Activated CD4-positive, alpha-beta T cell treated with anti-CD3 and anti-CD28 coated beads for 48 hours (primary cell): ENCODE results near the gene AUTS2.

Source experiments
- DNase-seq: peaks from one replicate; pipeline ENCODE4 v3.0.0-alpha.2; 2020

The AUTS2 gene

DNA sequence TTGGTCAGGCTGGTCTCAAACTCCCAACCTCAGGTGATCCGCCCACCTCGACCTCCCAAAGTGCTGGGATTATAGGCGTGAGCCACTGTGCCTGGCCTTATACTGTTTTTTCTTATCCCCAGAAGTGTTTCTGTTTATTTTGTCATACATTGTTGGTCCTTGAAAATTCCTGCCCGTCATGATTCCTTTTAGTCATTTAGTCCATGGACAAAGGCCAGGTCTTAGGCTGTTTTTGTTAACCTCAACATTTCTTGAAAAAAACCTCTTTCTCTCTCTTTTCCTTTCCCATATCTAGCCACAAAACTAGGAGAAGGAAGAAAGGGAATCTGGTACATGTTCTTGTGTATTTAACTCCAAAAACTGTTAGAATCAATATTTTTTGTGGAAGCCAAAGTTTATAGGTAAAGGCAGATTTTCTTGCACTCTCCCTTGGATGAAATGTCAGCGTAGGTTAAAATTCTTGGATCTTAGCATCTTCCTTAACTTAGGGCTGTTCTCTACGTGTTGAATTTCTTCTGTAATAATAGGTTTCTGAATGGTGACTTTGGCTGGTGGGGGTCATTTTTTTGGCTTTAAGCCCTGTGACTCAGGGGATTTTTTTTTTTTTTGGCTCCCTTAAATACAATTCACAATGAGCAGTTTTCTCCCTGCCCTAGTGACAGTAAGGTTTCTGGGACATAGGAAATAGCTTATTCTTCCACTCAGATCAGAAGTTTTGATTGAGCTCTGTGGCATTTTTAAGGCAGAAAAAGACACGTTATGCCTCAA lies 500.8 kb downstream of the AUTS2 start:
- no peak for DNase-seq

DNA sequence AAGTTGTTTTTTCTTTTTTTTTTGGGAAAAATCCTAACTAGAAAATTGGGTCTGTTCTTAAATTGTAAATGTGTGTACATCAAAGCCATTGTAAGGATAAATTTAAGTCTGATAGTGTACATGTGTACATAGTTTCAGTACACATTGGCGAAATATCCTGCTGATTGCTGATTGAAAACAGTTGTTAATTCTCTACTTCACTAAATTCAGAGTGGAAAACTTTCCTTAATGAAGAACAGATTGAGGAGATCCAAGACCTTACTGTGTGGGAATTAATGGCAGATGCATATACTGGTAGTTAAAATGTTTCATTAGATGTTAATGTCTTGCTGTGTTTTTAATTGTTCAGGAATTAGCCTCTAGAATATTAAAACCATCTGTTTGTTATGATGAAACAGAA lies 506.0 kb downstream of the AUTS2 start:
- DNase-seq: no peak

DNA sequence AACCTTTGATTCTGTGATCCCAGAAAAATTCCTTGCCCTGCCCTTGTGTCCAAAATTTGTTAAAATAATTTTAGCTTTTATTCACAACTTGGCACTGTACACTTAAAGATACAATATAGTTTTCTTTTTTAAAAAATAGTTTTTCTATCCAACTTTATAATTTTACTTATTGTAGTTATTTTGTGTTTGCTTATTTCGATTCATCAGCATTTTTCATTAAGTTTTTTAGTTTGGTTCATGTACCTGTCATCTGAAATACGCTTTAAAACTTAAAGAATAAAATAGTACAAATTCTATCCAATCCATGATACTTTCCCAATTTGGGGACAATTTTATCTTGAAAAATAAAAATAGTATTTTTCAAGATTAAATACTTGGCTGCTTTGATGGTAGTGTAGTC lies 514.8 kb downstream of the AUTS2 start:
- DNase-seq: no peak

DNA sequence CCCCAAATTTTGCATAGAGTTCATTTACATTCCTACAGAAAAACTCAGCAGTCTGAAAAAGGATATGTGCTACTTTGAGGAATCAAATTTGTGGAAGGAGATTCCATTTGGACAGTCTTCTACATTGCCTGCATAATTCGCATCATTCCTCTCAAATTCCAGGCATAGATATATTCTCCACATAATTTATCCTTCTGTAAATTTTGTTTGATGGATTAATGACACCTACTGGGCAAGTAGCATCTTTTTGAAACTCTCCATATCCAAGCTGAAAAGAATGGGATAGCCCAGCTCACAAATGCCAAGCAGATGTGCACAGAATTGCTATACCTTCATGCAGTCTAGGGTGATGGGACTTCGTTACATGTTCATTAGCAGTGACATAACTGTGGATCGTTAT lies 515.3 kb downstream of the AUTS2 start:
- no peak for DNase-seq

DNA sequence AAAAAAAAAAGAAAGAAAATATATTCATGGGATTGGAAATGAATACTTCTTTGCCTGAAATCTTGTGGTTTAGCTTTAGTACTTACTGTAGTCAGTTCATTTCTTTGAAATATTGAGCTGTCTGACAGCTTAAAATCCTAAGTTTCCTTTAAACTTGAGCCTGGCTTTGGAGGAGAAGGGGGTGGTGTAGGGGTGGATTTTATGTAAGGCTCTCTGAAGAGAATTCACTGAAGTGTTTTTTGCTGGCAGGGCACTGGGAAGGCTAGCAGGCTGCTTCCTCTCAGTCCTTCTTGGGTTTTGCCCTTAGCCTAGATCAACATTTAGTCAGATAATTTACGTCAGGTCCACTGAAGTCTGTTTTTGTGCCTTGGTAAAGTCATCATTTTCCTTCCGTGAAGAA lies 516.5 kb downstream of the AUTS2 start:
- no peak for DNase-seq

DNA sequence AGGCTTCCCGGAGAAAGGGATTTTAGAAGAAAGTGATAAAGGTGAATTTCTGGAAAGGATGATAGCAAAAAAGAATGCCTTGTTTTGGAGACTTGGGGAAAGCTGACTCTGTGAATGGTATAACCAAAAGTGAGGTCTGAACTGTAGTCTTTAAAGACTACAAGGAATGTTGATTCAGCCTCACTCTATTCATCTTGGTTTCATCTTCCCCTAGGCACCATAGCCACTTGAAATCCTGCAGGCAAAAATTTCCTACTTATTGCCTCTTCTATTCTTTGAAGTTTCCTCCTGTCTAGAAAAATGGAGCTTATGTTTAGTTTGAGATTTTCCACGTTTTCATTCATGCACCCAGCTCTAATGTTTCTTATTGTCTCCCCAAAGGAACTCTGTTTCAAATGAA lies 518.0 kb downstream of the AUTS2 start:
- no peak for DNase-seq

DNA sequence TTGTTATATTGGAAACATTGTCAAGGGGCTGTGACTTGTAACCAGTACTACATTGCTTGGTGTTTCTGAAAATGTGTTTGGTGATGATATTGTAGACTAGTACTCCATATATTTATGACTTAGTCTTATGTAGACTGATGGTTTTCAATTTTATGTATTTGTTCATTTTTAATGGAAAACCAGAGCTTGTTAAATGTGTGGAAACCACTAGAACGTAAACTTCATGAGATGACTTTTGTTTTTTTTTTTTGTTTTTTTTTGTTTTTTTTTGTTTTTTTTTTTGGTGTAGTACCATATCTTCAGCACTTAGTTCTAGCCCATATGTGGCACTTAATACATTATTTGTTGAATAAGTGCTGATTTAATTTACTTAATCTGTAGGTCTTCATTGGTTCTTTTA lies 518.6 kb downstream of the AUTS2 start:
- DNase-seq: no peak

DNA sequence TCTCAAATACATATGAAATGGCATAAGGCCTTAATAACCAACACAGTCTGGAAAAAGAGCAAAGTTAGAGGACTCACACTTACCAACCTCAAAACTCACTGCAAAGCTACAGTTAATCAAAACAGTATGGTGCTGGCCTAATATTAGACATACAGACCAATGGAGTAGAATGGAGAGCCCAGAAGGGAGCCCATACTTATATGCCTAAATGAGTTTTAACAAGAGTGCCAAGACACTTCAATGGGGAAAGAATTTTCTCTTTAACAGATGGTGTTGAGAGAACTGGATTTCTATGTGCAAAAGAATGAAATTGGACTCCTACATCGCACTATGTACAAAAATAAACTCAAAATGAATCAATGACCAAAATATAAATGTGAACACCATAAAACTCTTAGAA lies 522.6 kb downstream of the AUTS2 start:
- no peak for DNase-seq

DNA sequence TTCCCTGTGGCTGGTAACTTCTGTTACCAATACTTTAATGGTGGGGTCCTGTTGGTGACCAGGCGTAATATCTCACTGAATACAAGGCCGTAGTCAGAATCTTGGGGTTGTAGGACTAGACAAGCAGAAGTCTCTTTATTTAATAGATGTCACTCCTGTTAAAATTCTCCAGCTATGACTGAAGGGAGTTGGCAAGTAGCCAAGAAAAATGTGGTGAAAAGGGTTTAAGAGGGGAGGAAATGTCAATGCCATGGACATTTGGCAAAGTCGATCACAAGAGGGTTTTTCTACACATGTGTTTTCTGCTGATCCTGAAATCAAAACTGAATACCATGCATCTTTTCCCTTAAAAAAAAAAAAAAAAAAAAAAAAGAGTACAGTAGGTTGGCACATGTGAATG lies 533.5 kb downstream of the AUTS2 start:
- no peak for DNase-seq

DNA sequence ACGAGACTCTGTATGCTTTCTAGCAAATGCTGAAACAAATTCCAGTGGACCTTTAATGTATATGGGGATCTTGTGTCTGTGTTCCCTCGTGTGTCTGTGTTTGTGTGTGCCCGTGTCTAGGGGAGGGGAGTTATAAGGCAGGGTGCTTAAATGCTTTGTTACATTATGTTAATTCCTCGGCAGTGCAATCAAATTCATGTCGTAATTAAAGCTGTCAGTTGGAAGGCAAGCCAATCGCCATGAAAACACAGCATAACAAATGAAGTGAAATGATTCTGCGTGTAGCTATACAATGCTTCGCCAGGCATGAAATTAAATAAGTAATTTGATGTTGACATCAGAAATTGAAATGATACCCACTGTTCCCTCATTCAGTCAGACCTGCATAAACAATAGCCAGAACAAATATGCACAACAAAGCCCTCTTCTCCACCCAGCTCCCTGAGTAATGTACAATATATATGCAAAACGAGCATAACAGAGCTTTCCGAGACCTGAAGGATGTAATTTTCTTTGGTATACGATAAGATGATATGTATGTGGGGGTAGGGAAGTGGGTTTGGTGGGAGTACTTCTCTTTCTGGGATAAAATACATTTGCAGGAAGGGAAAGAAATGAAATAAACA lies 534.1 kb downstream of the AUTS2 start:
- no peak for DNase-seq

DNA sequence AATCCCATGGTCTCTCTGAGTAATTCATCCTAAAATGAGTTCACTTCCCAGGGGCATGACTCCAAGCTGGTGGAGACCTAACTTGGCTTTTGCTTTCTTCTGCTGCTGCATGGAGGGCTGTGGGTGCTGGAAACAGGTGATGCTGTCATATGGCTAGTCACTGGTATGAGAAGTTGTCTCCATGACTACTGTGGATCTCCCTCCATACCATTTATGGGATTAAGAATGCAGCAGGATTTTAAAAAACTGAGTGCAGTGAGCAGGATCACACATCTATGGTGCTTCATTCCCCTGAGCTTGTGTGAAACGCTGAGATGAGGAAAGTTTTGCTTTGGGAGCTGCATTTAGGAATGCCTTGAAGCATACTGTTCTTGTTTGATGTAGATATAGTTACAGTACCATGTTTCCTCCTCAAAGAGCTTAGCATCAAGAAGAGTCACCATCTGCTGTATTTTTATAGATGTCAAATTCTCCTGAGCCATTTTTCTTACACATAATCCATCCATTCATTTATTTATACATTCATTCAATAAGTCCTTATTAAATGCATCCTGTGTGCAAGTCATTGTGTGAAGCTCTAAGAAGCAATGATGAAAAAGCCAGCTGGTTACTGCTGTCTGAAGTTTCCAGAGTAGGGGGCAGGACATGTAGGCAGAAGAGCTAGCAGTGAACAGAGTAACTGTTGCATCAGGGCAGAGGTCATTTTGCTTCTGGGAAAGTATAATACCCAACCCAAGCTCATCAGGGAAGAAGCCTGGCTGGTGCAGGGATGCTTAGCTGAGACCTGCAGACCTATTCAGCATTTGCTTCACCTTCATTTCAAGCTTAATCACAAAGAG lies 534.8 kb downstream of the AUTS2 start:
- no peak for DNase-seq

DNA sequence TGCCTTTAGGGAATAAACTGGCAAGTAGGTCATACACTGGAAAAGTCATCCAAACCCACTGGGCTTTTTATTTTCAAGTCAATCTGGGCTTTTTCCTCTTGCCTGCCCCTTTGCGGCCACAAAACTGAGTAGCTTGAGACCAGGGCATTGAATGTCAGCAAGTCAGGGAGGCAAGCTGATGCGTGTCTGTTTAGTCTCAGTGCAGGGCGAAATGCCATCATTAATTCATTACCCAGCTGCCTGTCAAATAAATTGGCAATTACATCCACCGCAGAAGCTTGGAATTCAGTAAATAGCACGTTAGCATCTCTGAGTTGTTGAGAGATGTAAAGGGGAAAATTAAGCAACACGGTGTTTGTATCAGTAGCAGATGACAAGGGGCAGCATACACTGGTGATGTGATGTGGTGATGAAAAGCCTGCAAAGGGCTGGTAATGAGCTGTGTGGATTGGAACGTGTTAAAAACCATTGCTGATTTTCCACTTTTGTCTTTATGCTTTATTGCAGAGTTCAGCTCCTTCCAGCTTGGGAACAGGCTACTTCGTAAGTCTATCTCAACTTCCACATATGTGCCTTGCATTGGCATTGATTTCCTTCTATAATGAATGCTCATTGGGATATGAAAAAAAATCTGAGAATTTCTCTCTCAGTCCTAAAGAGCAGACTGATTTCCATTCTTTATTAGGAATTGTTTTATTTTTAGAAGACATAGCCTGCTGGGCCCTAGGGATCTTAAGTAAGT lies 535.9 kb downstream of the AUTS2 start:
- no peak for DNase-seq

DNA sequence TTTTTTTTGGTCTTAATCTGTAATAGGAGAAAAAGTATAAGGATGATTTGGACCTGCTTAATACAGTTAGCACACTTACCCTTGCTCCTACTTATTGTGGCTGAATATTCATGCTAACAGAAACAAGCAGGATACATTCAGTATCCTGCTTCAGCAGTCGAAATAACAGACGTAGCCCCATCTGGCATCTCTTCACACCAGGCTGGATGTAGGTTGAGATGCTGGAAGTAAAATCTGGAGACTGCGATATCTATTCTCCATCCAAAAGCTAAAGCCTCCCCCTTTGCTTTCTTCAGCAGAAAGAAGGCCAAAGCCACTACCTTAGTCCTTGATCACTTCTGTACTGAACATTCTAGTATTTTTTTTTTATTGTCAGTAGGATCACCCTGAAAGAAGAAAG lies 537.4 kb downstream of the AUTS2 start:
- no peak for DNase-seq

DNA sequence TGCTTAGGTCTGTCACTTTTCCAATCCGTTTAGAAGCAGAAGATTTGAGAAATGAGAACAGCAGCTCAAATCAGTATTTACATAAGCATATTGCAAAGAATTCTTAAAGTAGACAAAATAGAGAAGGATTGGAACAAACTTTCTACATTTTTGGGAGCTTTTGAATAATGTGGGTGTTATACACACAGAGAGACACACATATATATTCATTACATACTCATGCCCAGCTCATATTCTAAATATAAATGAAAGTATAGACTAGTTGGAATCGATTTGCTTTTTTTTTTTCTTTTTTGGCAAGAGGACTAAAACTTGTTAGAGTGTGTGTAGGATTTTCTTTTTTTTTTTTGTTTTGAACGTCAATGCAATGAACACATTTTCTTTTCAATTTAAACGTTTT lies 538.9 kb downstream of the AUTS2 start:
- DNase-seq: no peak

DNA sequence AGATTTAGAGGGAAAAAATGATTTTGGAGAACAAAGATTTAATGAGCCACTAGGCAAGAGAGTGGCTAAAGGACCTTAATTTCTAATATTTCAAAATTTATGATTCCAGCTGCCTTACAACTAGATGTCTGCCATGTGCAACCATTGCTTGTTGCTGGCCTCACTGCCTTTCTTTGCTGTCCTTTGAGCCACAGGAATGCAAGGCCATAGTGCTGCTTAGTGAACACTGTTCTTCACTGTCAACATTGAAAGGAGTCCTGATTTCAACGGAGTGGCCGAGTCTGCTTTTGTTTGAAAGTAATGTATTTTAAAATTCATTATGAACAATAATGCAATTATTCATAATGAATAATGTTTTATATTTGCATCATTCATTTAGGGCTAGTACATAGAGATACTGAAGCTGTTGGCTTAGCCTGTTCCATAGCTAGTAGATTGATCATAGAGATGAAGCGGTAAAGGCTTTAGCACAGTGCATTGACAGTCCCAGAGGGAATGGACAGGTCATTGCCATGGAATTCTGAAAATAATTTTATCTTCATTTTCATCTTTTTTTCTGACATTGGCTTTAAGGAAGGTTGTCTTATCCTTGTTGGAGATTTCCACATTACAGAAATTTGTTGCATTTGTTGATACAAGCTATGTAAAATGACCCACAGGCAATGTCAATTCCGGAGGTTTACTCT lies 544.1 kb downstream of the AUTS2 start:
- DNase-seq: no peak

DNA sequence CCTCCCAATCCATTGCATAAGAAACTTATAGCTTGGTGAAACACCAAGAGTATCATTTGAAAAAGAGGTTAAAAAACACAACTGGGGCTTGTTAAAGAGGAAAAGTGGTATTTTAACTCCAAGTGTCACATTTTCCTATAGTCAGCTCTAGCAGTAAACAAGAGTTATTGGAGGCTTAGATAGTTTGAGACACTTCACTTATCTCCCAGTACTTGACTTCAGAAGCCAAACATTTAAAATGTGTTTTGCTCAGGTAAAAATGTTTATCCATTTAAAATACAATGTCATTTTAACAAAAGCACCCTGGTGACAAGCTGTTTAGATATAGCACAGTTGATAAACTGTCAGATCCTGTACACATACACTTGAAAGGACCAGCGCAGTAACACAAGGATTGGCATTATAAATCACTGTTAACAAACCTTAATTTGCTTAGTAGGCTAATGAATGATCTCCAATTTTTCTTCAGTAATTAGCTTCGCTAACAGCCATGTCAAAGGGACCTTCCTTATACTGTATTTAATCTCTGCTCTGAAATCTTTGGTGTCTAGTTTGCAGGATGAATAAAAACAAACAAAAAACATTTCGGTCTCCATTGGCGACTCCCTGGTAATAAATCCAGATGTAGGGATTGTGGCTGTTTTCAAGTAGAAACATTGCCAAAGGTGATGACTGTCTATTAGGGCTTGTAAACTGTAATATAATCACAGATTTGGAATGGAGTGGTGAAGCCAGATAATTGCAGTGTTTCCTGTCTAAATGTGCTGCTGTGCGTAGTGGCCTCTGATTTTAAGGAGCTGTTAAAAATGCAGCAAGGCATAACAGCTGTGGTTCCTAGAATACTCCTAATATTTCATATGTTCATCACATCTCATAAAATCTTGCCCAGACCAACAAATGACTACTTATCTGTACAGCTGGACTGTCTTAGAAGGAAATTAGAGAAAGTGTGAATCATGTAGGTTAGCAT lies 545.1 kb downstream of the AUTS2 start:
- DNase-seq: no peak

DNA sequence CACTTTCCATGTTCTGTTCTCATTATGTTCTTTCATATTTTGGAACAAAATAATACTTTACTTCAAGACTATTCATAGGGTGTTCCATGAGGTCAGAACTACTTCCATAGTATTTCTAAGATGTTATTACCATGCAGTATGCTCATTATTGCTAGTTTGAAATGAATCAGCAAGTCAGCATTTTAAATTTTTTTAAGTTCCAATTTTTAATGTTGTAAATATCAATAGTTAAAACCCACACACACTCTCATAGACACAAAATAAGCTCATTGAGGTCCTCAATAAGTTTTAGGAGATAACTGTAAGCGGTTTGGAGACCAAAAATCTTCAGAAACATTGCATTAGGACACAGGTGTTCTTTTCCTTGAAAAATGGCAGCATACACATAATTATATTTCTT lies 550.7 kb downstream of the AUTS2 start:
- DNase-seq: no peak

DNA sequence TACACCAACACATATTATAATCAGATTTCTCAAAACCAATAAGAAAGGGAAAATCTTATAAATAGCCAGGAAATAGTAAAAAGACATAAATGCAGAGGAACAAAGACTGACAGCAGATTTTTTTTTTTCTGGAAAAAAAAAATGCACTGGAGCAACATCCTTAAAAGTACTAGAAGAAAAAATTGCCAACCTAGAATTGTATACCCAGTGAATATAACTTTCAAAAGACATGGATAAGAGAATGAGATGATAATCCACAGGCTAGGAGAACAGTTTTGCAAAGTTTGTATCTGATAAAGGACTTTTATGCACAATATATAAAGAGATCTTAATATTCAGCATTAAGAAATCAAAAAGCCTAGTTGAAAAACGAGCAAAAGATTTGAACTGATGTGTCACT lies 554.0 kb downstream of the AUTS2 start:
- DNase-seq: no peak

DNA sequence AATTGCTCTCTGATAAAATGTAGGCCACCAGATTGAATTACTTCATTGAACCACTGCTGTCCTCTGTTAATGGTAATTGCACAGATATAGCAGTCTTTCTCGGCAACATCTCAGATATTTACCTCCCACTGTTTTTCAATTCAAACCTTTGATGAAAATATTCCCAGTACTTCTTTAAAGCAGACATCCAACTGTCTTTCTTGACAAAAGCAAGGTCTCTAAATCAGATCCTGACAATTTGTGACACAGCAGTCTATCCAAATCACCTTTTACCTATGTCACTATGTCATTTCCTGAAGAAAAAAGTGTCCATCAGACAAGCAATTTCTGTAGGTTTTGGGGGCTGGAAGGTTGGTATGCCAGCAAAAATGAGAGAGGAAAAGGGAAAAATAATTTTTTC lies 555.7 kb downstream of the AUTS2 start:
- DNase-seq: no peak

DNA sequence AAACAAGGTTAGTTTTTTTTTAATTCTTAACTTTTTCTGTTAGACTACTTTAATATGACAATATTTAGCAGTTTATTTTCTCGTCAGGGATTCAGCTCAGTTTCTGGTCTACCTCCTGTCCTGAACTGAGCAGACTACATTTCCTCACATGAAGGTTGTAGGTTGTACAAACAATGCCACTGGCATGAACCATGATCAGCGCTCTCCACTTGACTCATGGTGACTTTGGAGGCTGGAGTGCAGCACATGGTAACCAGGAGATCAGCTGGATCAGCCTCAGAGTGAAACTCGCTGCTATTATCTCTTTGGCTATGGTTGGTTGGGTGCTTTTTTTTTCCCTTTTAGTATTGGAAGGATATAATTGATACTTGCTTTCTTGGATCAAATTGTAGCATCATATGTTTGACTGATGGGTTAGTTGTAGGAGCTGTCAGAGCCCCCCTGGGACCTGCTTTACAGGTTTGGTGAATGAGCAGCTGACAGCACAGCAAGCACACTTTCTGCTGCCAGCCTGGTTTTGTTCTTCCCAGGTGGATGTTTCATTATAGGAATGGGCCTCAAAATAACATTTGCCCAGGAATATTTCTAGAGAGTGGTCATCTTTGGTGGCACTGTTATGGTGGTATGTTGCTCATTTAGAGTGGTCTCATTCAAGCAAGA lies 556.4 kb downstream of the AUTS2 start:
- no peak for DNase-seq

DNA sequence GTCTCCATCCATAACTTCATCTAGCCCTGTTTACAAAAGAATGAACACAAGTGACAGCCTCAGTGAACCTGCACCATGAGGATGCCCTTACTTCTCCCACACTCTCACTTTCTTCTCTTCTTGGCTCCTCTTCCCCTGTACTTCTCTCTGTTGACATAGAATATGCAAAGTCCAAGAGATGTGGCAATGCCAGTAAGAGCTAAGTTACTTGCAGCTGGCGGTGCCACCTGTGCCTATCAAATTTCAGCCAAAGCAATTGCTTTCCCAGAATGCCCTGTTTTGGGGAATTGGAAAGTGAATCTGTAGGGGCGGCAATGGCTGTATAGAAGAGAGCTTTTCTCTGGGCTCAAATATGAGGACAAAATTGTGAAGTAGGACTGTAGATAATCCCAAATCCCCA lies 557.8 kb downstream of the AUTS2 start:
- DNase-seq: no peak
